AG04449 (cell line): ENCODE measurements around the gene XPR1.

Source experiments
- CTCF ChIA-PET: fragments of 350-600 bp; formaldehyde crosslinking; extraction: SDS; loops from one replicate; lab custom pipeline; 2021; ENCODE audit warnings: antibody characterized with exemption; lab: Yijun Ruan, JAX
- POLR2A ChIA-PET: fragments of 400-600, 350-600 bp; formaldehyde crosslinking; extraction: SDS; loops from one replicate; lab custom pipeline; 2020; ENCODE audit warnings: antibody characterized with exemption, inconsistent platforms; lab: Yijun Ruan, JAX
- DNase-seq: peaks from one replicate; pipeline ENCODE4 v3.0.0-alpha.2; 2010; ENCODE audit warnings: low read depth, low spot score
- H3K4me3 ChIP-seq: 2 replicates; pipeline ENCODE4 v1.5.1; 2011; ENCODE audit warnings: low read depth, mild to moderate bottlenecking, control low read depth, low read length
- TF ChIP-seq, protein P1 (sequence below): IDR thresholded peaks from one replicate; pipeline ENCODE4 v1.5.1; 2011; ENCODE audit warnings: mild to moderate bottlenecking, moderate library complexity, low read length, control low read depth, inconsistent platforms; ENCODE audit not compliant: insufficient read depth; ENCODE audit errors: missing control alignments

XPR1 gene

GRCh38 chr1:180935326-180936109 lies 303.7 kb downstream of the XPR1 start:
- TF ChIP-seq, protein P1, sequence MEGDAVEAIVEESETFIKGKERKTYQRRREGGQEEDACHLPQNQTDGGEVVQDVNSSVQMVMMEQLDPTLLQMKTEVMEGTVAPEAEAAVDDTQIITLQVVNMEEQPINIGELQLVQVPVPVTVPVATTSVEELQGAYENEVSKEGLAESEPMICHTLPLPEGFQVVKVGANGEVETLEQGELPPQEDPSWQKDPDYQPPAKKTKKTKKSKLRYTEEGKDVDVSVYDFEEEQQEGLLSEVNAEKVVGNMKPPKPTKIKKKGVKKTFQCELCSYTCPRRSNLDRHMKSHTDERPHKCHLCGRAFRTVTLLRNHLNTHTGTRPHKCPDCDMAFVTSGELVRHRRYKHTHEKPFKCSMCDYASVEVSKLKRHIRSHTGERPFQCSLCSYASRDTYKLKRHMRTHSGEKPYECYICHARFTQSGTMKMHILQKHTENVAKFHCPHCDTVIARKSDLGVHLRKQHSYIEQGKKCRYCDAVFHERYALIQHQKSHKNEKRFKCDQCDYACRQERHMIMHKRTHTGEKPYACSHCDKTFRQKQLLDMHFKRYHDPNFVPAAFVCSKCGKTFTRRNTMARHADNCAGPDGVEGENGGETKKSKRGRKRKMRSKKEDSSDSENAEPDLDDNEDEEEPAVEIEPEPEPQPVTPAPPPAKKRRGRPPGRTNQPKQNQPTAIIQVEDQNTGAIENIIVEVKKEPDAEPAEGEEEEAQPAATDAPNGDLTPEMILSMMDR = no peak
- DNase-seq = no peak
- ChIA-PET POLR2A (no interaction called here), CTCF (no interaction called here)
- no peak overlapping the region for H3K4me3 ChIP-seq

GRCh38 chr1:180936110-180937011 lies 304.5 kb downstream of the XPR1 start:
- H3K4me3 ChIP-seq = no peak overlapping the region
- no peak for DNase-seq
- POLR2A ChIA-PET = no interaction called here
- CTCF ChIA-PET = no interaction called here
- TF ChIP-seq, protein P1 = no peak

DNA sequence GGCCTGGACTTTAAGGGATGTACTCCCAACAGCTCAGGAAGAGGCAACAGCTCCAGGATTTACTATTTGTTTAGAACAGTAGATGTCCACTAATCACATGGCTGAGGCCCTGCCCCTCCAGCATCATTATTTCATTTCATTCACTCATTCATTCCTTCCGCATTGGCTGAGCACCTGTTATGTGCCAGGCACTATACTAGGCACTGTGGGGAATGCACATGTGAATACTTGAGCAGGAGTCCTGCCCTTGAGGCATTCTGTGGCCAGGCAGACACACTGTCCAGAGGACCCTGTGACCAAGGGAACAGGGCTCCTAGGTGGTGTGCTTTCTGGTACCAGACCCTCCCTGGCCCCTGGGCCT lies 305.2 kb downstream of the XPR1 start:
- DNase-seq = no peak
- ChIA-PET CTCF (no interaction called here), POLR2A (no interaction called here)
- no peak overlapping the region for H3K4me3 ChIP-seq
- TF ChIP-seq, protein P1 = no peak

DNA sequence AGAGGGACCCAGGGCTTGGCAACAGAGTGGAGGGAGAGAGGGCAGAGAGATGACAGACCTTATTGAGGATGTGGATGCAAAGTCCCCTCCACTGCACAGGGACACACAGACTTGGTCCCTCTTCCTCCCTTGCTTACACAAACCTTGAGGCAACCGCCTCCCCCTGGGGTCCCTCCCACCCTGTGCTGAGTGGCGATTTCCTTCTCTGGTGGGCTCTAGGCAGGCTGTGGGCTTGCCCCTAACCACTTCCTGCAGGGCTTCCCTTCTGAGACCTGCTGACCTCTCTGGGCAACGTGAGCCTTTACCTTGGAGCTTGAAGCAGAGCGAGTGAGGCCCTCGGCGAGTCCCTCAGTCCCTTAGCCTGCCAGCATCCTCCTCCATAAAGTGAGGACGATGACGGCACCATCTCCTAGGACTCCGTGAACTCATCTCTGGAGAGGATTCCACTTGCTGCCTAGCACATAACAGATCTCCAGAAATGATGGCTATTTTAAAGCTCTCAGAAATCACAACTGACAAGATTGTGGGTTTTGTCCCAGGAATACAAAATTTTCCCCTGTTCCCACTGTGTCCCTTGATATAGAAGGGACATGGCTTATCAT lies 305.9 kb downstream of the XPR1 start:
- POLR2A ChIA-PET = no interaction called here

GRCh38 chr1:180939073-180939710 lies 307.4 kb downstream of the XPR1 start:
- CTCF ChIA-PET = interaction anchor here (1.3 to 1.7 kb wide), 2 partner anchors 202 to 424 kb away, joined by 3 to 5 read pairs; no protein-coding TSS in a partner anchor
- TF ChIP-seq, protein P1 = no peak
- POLR2A ChIA-PET = no interaction called here

More for the DNA sequence above, 305.9 kb downstream of the XPR1 start:
- no peak for DNase-seq
- TF ChIP-seq, protein P1 = no peak
- no peak overlapping the region for H3K4me3 ChIP-seq
- CTCF ChIA-PET = interaction anchor here (1.0 kb wide), 1 partner anchor 56 kb away, joined by 3 read pairs; no protein-coding TSS in a partner anchor

More at GRCh38 chr1:180939073-180939710, 307.4 kb downstream of the XPR1 start:
- no peak for DNase-seq
- H3K4me3 ChIP-seq = no peak overlapping the region
